HG03039 (cell line): ENCODE measurements around the gene TLE1.
"Not testable (repeated sequence)": the region's sequence is repeated elsewhere in the genome, so short reads cannot be mapped to it uniquely, and the experiment has no call there.

ENCODE experiments used
- ATAC-seq: cut with Tn5 transposase; IDR thresholded peaks from one replicate; pipeline ENCODE4 v1.9.1; 2021; ENCODE audit warnings: mild to moderate bottlenecking, moderate library complexity; ENCODE audit not compliant: unreplicated experiment

TLE1 gene

DNA sequence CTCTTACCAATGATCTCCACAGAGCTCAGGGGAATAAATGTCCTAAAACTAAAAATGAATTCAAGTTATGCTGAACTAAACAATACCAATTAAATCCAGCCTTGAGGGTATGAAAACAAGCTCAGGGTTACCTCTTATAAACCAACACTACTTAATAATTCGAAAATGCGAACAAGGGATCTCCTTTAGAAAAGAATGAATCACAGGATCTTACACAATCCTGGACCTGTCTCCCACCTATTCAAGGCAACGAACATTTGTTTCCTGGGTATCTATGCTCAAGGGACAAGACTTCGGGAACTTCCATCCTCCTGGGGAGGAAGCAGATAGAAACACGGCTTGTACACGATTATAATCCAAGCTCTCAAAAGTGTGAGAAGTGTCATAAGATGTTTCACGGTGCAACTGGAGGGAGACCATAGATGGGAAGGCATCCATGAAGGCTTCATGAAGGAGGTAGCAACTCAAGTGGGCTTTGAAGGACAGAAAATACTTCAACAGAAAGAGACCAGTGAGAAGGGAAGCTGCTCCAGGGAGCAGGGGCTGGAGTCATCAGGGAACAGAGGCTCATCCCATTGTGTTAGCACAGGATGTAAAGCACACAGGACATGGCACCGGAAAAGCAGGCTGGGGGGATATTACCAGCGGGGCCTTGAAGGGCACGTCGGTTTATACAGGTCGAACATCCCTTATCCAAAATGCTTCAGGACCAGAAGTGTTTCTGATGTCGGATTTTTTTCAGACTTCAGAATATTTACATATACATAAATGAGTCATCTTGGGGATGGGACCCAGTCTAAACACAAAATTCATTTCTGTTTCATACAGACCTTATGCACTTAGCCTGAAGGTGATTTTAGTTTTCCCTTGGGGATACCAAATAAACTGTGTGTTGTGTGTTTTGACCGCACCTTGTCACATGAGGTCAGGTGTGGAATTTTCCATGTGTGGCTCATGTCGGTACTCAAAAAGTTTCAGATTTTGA is 87.4 kb downstream of the TLE1 start:
- ATAC-seq: no peak

DNA sequence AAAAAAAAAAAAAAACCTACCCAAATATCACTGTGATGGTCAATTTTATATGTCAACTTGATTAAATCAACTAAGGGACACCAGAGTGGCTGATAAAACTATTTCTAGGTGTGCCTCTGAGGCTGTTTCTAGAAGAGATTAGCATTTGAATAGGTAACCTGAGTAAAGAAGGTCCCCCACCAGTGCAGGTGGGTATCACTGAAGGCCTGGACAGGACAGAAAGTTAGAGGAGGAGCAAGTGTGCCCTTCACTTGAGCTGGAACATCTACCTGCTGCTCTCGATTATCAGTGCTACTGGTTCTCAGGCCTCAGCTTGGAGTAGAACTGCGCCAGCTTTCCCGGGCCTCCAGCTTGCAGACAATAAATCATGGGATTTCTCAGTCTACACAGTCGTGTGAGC is 88.7 kb downstream of the TLE1 start:
- ATAC-seq: no peak

- no peak for ATAC-seq
Measured at GRCh38 chr9:81599837-81600236, 89.5 kb downstream of the TLE1 start.

- ATAC-seq: no peak
Measured at GRCh38 chr9:81598811-81599210, 90.5 kb downstream of the TLE1 start.

GRCh38 chr9:81598123-81598497 is 91.2 kb downstream of the TLE1 start:
- ATAC-seq: no peak

DNA sequence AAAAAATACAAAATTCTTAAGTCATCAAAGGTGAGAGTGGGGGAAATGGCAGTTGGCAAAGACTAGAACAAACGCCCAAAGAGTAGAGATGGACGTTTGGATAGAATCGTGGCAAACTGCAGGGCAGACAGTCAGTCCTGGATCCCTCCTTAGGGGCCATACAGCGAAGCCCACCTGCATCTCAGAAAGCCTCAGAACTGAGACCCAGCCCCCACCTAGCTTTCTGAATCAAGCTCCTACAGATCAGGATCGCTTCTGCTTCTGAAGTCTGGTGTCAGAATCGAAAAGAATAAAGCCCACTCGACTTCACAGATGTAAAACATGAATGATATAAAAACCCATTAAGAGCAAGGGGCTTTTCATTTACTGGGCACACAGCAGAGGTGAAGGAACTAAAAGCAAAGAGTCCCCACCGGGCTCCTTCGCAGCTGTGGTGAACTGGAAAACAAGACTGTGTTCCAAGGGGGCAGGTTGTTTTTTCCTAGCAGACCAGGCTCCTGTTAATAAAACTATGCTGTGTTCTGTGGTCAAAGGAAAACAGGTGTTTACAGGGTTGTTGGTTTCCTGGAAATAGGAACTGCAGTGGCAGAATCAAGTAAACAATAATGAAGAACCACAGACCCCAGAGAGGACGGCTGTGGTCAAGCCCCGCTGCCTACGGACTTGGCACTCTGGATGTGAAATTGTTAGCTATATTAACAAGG is 91.8 kb downstream of the TLE1 start:
- ATAC-seq: no peak

DNA sequence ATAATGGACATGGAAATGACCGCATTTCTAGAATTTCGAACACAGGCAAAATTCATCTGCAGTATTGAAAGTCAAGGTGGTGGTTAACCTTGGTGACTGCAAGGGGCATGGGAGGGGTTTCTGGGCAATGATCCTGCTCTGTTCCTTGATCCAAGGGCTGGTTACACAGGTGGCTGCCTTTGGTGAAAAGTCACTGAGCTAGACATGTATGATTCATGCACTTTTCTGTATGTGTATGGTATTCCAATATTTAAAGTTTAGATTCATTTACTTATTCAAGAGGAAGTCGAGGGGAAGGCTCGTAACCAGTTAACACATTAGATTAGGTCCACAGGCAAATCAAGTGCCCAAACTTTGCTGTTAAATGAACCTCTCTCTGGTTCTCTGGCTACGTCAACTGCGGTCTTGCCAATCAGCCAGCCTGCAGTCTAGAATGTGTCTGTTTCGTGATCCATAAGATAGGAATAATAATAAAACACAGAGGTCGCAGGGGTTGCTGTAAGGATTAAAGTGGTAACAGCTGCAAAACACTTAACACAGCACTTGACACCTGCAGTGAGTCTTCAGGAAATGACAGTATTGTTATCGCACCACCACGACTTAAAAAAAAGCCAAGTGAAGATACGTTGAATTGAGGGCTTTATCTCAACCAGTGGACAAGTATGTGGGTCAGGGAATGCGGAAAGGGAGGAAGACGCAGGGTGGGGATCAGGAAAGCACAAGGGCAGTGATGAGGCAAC is 92.5 kb downstream of the TLE1 start:
- ATAC-seq: no peak

DNA sequence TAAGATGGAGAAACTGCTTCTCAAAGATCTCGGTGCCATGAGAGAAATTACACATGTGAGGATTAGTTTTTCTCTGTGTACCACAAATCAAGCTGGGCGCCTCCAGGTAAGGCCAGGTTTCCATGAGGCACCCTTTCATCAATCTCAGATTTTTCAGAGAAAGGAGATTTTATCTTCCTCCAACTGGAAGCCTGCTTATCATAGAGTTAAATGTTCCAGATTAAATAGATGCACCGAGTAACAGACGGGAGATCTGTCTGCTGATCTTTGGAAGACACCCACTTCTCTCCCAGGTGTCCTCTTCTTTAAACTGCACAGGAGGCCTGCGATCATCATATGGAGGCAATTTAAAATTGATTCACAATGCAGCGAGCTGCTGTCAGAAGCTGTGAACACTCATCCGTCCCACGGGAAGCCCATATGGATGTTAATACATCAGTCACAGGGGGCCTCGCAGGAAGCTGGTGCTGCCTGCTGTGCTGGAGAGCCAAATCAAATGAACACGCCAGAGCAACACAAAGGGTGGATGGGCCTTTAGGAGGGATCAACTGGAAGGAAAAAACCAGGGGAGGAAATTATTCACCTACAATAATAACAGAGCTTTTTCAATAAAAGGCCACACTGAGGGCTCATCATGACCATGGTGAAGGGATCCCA is 93.3 kb downstream of the TLE1 start:
- no peak for ATAC-seq

GRCh38 chr9:81595293-81595692 is 94.1 kb downstream of the TLE1 start:
- ATAC-seq: not testable (repeated sequence)

DNA sequence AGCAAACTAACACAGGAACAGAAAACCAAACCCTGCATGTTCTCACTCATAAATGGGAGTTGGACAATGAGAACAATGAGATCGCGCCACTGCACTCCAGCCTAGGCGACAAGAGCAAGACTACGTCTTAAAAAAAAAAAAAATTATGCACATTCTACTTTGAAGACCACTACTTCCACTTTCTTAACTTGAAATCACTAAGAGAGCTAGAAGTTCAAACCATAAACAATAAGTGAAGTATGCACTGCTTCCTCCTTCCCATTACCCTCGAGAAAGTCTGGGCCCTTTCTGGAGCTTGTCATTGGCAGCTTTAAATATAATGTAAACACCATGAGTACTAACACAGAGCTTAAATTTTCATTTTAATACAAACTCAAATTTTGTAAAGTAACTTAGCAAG is 94.9 kb downstream of the TLE1 start:
- ATAC-seq: no peak

DNA sequence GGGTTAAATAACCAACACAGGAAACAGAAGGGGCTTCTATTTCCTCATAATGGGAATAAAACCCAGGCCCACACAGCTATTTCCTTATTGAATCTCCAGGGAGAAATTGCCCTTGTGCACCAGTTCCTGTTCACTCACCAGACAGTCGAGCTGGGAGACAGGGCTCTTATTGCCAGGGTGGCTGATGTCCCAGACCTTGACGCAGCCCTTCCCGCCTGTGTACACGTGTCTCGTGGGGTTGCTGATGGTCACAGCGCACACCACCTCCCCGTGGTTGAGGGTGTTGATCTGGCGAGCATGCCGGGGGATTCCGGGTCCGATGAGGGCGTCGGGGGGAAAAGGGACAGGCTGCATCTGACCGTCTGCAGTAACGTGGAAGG is 96.5 kb downstream of the TLE1 start:
- no peak for ATAC-seq

GRCh38 chr9:81591791-81592190 is 97.6 kb downstream of the TLE1 start:
- no peak for ATAC-seq

DNA sequence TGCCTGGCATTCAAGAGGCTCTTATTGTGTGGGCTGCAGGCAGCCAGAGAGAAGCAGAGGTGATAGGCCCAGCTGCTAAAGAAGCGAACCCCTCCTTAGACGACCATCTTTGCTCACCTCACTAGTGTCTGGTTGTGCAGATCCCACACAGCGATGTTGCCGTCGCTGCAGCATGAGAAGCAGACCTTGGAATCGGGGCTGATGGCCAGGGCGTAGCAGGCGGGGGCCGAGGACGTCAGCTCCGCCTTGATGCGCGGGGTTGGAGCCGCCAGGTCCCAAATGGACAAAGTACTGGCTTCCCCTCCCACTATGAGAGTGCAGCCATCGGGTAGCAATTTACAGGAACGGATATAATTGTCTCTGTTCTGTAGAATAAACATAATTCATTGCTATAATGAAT is 98.7 kb downstream of the TLE1 start:
- no peak for ATAC-seq

DNA sequence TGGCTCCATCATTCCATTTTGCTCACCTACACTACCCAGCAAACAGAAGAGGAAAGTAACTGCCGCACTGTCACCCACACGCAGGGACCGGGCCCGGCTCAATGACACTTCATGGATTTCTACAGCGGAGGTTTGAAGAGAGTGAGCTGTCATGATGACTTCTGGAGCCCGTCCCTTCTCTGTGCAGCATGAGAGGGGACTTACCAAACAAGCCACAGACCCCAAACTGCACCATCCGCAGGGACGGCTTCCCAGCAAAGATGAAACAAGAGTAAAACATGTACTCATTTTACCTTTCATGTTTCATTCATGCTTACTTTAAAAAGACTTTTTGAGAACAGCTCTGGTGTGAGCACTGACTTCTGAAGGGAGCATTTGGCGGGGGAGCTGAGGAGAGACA is 99.5 kb downstream of the TLE1 start:
- ATAC-seq: no peak

- ATAC-seq: no peak
Measured at GRCh38 chr9:81589392-81589791, 100.0 kb downstream of the TLE1 start.

GRCh38 chr9:81588148-81588871 is 101.0 kb downstream of the TLE1 start:
- no peak for ATAC-seq

DNA sequence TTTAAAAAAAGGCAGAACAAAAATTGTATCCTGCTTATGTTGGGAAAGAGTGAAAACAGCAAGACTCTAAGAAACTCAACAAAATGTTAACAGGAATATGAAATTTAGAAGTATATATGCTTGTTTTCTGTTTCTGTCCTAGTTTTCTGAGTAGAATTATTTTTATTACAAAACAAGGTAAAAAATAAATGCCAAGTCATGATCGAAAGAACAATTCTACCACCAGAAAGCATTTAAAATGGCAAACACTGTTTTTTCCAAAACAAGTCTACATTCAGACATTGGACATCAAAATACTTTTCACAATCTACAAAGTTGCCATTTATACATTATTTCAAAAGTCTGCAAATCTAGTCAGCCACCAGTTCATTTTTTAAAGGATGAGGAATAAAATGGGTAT is 102.6 kb downstream of the TLE1 start:
- no peak for ATAC-seq

DNA sequence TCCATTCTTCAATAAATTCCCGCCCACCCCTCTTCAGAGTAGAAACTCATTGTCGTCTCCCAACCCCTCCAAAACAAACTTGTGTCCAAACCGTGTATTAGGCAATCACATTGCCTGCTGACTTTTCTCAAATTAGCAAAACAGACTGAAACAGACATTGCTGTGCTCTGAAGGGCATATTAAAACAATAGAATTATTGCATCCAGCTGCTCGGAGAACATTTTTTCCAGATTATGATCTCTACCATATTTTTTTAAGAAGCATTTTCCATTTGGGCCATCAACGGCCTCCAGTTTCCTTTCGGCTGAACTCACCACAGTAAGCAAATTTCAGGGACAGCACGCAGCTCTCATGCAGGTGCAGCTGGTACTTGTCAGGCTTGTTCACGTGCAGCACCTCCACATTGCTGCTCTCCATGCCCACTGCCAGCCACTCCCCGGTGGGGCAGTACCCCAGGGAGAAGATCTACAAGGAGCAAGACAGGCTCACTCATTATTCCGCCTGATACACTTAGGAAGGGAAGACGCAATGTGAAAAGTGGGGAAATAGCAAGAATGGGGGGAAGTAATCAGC is 104.1 kb downstream of the TLE1 start:
- no peak for ATAC-seq

GRCh38 chr9:81584099-81584498 is 105.2 kb downstream of the TLE1 start:
- ATAC-seq: no peak

GRCh38 chr9:81581986-81582385 is 107.4 kb downstream of the TLE1 start:
- ATAC-seq: no peak
